Stimulated activated CD4-positive, alpha-beta T cell treated with anti-CD3 and anti-CD28 coated beads, Interleukin-1b, Interleukin-23, amount 100 ng/mL, for 24 hours (primary cell): ENCODE data around the gene MLLT10.

ENCODE experiments used
- DNase-seq, 4 experiments: peaks; one replicate each; pipeline ENCODE4 v3.0.0-alpha.2; 2020; ENCODE audit warnings: low read depth in 4 of 4, low spot score in 1 of 4

The MLLT10 gene

DNA sequence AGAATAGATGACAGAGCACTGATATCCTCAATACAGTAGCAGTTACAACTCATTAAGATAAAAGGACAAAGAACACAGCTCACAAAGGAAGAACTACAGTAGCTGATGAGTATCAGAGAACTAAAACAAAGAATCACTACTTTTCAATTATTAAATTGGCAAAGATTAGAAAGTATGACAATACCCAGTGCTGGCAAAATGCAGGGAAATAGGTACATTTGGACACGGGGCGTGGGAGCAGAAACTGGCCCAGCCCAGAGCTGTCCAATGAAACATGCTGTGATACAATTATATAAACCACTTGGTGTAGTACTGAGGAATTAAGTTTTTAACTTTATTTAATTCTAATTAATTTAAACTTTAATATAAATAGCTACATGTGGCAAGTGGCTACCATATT, 226.3 kb downstream of the MLLT10 start:
- DNase-seq = no peak

DNA sequence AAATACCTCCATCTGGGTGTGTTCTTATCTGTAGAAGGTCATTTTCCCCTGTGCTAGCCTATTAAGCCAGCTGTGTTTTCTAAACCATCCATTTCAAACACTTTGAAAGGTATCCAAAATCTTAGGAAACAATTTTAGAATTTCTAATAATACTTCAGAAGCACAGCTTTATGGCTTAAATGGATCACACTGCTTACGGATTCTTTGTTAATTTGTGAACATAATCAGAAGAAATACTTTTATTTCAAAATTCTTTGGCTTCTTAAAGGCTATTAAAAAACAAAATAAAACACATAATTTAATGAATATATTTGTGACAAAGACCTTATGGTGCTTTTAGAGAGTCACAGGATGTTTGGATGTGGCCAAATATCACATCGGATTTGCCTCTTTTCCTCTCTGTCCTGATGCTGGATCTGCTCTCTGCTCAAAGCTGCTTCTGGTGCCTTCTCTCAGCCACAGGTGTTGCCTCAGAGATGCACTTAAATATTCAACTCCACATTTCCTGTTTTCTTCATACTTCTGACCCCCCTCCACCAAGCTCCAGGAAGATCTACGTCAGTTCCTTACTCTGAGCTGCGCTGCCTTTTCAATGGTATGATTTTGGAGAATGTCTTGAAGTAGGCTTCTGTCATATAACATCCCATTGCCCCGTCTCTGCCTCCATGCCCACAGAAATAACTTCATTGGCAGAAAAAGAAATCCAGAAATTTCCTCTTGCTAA, 230.6 kb downstream of the MLLT10 start:
- no peak for DNase-seq

DNA sequence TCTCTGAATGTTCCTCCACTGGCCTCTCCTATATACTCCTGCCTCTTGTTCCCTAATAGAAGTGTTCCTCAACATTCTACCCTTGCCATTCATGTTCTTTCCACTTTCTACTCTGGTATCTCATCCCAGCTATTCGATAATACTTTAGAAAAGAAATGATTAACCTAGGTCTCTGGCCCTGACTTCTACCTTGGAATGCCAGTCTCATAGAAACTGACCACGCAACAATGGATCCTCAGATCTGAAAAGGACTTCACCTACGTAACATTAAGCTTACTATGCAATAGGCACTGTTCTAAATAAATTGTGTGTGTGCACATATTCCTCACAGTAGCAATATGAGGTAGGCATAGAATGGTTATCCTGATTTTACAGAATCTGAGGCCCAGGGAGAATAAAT, 235.0 kb downstream of the MLLT10 start:
- no peak for DNase-seq

DNA sequence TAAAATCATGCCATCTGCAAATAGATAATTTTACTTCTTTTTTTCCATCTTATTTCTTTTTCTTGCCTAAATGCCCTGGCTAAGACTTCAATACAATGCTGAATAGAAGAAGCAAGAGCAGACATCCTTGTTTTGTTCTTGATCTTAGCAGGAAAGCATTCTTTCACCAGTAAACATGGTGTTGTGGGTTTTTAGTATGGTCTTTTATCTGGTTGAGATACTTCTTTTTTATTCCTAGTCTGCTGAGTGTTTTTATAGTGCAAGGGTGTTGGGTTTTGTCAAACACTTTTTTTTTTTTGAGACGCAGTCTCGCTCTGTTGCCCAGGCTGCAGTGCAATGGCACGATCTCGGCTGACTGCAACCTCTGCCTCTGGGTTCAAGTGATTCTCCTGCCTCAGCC, 237.2 kb downstream of the MLLT10 start:
- no peak for DNase-seq

DNA sequence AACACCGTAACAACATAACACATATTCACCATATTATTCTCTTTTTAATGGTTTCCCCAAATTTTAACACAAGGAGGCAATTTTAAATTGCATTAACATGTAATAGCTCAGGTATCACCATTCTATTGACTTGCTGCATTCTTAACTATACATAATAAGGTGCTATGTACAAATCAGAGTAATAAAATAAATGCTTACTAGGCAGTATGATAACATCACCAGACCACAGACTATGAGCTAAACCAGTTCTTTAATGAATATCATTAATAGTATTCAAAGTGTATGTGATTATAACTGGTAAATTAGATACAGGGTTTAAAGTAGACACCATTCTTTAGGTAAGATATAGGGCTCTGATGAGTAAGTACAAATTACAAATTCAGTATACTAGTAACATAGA, 242.9 kb downstream of the MLLT10 start:
- no peak for DNase-seq

DNA sequence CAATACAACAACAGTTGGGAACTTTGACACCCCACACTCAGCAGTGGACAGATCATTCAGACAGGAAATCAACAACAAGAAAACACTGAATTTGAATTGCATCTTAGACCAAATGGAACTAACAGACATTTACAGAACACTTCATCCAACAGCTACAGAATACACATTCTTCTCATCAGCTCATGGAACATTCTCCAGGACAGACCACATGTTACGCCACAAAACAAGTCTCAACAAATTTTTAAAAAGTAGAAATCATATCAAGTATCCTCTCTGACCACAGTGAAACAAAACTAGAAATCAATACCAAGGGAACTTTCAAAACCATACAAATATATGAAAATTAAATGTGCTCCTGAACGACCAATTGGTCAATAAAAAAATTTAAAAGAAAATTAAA, 257.2 kb downstream of the MLLT10 start:
- no peak for DNase-seq
